ENCODE measurements around the gene LMF1. TPM values are rescaled to one million over a fixed set of nuclear protein-coding genes. Genes with fewer than 3 reads are reported as not detected.

LMF1 gene
- total RNA-seq, 4 donors from 2014 or later, result 21.8 to 47.9 (median 36.0) TPM

GRCh38 chr16:993731-994130, 22.9 kb upstream of the LMF1 start:
- H3K9me3 ChIP-seq, result peaks cover 0 to 14% of the 10 kb centered on the region in 2 donors
- H3K36me3 ChIP-seq, result no peaks in the 10 kb centered on the region
- peaks cover 0 to 6% of the 10 kb centered on the region in 2 donors for H3K27me3 ChIP-seq

GRCh38 chr16:991773-992172, 21.0 kb upstream of the LMF1 start:
- Histone ChIP-seq H3K9me3 (peaks cover 0 to 14% of the 10 kb centered on the region in 2 donors), H3K4me3 (no peak overlapping the region), H3K27ac (no peak overlapping the region), H3K4me1 (no peaks in the 10 kb centered on the region), H3K36me3 (no peaks in the 10 kb centered on the region), H3K27me3 (peaks cover 0 to 6% of the 10 kb centered on the region in 2 donors)
- intact Hi-C loops (cut with DNase I; ENCODE audit: low total_unique reads), result no loop called here
- DNase-seq, result no peak
- no peak for TF ChIP-seq POLR2A (IDR thresholded peaks at IDR 0.05)
- TF ChIP-seq CTCF (IDR thresholded peaks at IDR 0.05), result no peak

More at GRCh38 chr16:993731-994130, 22.9 kb upstream of the LMF1 start:
- H3K4me3 ChIP-seq, result no peak overlapping the region
- no peak for TF ChIP-seq POLR2A (IDR thresholded peaks at IDR 0.05)
- no peak for TF ChIP-seq CTCF (IDR thresholded peaks at IDR 0.05)
- H3K4me1 ChIP-seq, result no peaks in the 10 kb centered on the region
- no peak for DNase-seq
- H3K27ac ChIP-seq, result no peak overlapping the region
- intact Hi-C loops (cut with DNase I; ENCODE audit: low total_unique reads), result no loop called here

GRCh38 chr16:991345-991744, 20.6 kb upstream of the LMF1 start:
- no peaks in the 10 kb centered on the region for H3K36me3 ChIP-seq
- peaks cover 0 to 3% of the 10 kb centered on the region in 2 donors for H3K27me3 ChIP-seq
- DNase-seq, result no peak
- TF ChIP-seq POLR2A (IDR thresholded peaks at IDR 0.05) (no peak), CTCF (IDR thresholded peaks at IDR 0.05) (no peak)
- H3K4me3 ChIP-seq, result no peak overlapping the region
- H3K9me3 ChIP-seq, result peaks cover 0 to 14% of the 10 kb centered on the region in 2 donors
- intact Hi-C loops (cut with DNase I; ENCODE audit: low total_unique reads), result no loop called here
- H3K27ac ChIP-seq, result no peak overlapping the region
- no peaks in the 10 kb centered on the region for H3K4me1 ChIP-seq

GRCh38 chr16:990516-991291, 19.9 kb upstream of the LMF1 start:
- H3K9me3 ChIP-seq, result peaks cover 0 to 13% of the 10 kb centered on the region in 2 donors

More at GRCh38 chr16:990516-991291, 19.9 kb upstream of the LMF1 start:
- TF ChIP-seq POLR2A (IDR thresholded peaks at IDR 0.05), result no peak
- no peak for TF ChIP-seq CTCF (IDR thresholded peaks at IDR 0.05)
- no peaks in the 10 kb centered on the region for H3K36me3 ChIP-seq
- intact Hi-C loops (cut with DNase I; ENCODE audit: low total_unique reads), result no loop called here
- H3K27ac ChIP-seq, result no peak overlapping the region
- no peaks in the 10 kb centered on the region for H3K27me3 ChIP-seq
- H3K4me3 ChIP-seq, result no peak overlapping the region
- DNase-seq, result no peak
- no peaks in the 10 kb centered on the region for H3K4me1 ChIP-seq
